HG02678 (cell line): ENCODE data around the gene TECPR1.

ENCODE experiments used
- ATAC-seq: cut with Tn5 transposase; IDR thresholded peaks from one replicate; pipeline ENCODE4 v1.9.1; 2021; ENCODE audit warnings: mild to moderate bottlenecking, moderate library complexity; ENCODE audit not compliant: unreplicated experiment

The TECPR1 gene

GRCh38 chr7:98193474-98194180 is 58.4 kb downstream of the TECPR1 start:
- no peak for ATAC-seq

- no peak for ATAC-seq
Observed at GRCh38 chr7:98192781-98193457, 59.1 kb downstream of the TECPR1 start.

DNA sequence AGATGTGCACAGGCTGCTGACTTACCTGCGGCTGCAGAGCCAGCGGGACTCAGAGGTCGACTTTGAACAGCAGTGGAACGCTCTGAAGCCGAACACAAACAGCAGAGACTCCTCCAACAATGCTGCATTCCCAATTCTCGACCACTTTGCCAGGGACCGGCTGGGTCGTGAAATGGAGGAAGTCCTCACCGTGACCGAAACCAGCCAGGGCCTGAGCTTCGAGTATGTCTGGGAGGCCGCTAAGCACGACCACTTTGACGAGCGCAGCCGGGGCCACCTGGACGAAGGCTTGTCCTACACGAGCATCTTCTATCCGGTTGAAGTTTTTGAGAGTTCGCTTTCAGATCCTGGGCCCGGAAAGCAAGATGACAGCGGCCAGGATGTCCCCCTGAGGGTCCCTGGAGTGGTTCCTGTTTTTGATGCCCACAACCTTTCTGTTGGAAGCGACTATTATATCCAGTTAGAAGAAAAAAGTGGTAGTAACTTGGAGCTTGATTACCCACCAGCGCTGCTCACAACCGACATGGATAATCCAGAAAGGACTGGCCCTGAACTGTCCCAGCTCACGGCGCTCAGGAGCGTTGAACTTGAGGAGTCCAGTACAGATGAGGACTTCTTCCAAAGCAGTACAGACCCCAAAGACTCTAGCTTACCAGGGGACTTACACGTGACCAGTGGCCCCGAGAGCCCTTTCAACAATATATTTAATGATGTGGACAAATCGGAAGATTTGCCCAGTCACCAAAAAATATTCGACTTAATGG is 60.2 kb downstream of the TECPR1 start:
- ATAC-seq: no peak

DNA sequence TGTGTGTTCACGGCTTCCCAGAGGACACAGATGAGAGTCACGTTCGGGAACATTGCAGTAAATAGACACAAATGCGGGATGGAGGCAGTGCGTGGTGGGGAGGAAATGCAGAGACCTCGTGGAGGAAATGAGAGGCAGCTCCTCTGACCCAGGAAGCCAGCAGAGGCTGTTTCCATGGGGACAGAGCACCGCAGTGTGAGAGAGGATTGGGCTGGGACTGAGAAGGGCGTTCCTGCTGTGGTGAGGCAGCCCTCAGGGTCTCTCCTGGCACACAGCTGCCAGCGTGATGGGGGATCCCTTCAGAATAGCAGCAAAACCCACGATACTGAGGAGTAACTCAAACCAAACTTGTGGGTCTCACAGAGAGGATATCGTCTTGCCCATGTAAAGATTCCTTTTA is 62.5 kb downstream of the TECPR1 start:
- no peak for ATAC-seq

- no peak for ATAC-seq
Observed at GRCh38 chr7:98187138-98187502, 64.9 kb downstream of the TECPR1 start.

- no peak for ATAC-seq
Observed at GRCh38 chr7:98186452-98187137, 65.4 kb downstream of the TECPR1 start.

DNA sequence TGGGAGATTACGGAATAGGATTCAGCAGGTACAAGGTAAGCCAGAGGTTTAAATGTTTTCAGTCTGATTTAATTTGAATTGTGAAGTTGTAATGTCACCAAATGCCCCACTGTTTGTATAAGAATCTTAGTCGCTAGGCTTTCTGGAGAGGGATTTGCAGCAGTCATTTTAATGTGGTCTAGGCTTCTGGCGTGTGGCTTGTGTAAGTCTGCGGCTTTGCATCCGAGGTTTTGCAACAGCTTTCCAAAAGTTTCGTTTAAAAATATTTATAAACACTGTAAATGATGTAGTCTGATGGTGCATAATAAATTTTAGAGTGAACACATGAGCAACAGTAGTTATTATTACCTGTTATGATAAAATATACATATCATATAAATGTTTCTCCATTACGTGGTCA is 66.9 kb downstream of the TECPR1 start:
- no peak for ATAC-seq

DNA sequence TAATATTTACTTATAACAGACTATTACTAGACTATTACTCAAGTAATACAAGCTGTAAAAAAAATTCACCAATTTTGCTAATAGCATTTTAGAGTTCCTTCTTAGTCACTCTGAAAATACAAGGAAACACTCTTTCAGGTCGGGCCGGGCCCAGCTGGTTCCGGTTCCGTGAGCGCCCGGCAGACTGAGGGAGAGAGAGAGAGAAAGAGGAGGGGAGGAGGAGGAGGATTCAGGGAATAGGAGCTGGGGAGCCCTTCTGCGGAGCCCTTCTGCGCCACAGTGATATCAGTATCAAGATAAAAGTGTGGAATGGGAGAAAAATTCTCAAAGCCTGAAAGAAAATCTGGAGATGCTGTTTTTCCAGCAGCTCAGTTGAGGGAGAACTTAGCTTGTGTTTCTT is 71.3 kb downstream of the TECPR1 start:
- ATAC-seq: no peak

- ATAC-seq: no peak
Observed at GRCh38 chr7:98178762-98179490, 73.1 kb downstream of the TECPR1 start.

DNA sequence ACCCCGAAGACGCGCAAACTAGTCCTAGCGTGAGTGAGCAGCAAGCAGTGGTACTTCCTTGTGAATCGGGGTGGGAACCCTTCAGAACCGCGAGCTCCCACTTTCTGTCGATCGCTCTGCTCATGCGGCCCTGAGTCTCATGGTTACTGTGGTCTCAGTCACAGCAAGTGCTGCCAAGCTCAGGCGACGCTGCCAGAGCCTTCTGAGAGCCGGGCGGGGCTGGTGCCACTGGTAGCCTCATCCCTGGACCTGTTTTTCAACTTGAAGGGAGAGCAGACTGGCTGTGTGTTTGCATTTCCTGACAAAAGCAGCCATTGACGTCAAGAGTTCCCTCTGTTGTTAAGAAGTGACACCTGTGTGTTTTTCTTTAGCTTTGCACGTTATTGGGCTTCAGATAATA is 73.7 kb downstream of the TECPR1 start:
- ATAC-seq: no peak

DNA sequence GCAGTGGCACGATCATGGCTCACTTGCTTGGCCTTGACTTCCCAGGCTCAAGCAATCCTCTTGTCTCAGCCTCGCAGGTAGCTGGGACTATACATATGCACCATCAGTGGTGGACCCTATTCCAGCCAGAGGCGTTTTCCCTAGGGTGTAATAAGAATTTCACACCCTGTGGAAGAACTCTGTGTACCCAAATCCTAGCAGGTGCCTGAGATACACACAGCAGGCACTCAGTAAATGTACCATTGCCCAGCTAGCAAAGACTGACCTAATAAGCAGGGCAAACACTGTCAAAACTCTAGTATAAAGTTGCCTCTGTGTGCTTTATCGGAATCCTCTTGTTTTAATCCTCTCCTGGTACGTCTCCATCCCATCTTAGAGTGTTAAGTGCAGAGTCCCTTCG is 74.5 kb downstream of the TECPR1 start:
- ATAC-seq: no peak

DNA sequence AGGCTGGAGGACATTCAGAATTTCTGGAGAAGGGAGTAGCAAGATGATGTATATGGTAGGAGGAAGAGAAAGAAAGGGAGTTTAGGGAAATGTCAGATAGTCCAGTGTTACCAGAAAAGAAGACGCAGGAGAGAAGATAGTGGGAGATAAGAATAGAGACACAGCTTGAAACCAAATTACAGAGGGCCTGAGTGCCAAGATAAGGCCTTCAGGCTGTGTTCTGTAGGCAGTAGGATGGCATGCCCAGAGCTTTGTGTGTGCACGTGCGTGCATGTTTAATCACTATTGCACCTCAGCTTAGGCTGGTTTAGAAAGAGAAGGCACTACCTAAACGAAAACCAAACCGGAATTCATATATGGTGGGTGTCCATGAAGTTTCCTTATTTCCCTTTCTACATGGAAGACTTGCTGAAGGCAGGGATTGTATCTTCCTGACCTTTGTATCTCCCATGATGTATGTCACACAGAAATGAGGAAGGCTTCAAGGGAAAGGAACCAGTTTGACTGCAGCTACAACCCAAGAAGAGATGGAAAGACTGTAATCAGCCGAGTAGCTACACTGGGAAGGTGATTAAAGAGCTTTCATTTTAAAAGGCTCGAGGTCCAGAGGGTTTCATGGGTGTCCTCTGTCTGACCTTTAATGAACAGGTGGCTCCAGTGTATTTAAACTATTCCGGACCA is 76.6 kb downstream of the TECPR1 start:
- ATAC-seq: no peak

DNA sequence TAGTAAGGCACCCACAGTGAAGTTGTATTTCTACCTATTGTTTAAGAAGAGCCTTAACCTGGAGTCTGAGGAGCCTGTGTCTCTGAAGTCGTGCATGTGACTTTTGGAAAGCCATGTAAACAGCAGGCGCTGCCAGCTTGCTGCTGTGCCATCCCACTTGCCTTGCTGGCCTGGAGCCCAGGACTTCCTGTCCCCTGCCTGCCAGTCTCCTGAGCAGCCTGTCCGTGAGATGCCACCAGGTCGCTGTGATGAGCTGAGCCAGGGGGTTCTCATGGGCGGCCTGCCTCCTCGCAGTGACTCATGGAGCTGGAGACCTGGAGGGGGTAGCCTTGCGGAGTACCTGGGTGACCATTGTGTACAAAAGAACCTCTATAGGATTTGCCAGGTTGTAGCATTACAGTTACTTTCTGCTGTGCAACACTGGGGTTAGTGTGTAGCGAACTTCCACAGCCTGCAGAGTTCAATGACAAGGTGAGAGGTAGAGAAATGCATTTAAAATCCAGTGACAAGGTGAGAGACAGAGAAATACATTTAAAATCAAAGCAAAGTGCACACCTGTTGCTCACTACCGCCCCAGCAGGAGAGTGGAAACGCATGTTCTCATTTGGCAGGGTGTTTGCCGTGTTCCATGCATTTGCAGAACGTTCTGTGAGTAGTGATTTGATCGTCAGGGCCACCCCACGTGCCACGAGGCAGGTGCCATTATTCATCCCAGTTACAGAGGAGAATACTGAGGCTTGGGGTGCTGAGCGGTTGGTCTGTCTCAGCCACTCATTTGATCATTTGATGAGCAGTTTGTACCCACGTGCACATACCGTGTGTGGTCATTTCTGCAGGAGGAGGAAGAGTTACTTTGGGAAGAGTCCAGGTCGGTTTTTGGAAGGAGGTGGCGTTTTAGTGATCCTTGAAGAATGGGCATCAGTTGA is 77.4 kb downstream of the TECPR1 start:
- no peak for ATAC-seq

DNA sequence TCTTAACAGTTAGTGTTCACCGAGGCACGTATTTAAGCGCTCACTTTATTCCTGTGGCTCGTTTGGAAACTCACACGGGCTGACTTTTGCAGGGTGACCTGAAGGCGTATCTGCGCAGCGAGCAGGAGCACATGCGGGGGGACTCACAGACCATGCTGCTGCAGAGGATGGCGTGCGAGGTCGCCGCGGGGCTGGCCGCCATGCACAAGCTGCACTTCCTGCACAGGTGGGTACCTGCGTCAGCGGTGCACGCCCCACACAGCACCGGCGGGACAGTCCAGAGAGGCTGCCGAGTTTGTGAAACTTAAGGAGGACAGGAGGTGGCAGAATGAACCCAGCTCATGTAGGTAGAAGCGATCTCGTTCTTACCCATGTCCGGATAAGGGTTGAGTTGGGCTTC is 80.6 kb downstream of the TECPR1 start:
- no peak for ATAC-seq

DNA sequence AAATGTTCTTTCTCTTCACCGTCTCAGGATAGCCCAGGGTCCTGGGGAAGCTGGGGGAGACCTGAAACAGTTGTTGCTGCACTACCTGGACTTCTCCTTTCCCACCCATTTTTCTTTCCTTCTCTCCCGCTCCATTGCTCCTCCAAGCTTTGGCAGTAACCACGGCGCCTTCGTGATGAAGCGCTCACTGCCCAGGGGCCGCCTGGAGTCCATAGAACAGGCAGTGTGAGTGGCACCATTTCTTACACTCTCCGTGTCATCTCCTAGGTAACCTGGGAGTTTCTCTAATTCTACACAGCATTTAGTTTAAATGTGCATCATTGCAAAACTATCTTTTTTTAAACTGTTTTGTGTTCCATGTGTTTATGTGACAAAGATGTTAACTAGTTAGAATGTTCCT is 81.1 kb downstream of the TECPR1 start:
- ATAC-seq: no peak

DNA sequence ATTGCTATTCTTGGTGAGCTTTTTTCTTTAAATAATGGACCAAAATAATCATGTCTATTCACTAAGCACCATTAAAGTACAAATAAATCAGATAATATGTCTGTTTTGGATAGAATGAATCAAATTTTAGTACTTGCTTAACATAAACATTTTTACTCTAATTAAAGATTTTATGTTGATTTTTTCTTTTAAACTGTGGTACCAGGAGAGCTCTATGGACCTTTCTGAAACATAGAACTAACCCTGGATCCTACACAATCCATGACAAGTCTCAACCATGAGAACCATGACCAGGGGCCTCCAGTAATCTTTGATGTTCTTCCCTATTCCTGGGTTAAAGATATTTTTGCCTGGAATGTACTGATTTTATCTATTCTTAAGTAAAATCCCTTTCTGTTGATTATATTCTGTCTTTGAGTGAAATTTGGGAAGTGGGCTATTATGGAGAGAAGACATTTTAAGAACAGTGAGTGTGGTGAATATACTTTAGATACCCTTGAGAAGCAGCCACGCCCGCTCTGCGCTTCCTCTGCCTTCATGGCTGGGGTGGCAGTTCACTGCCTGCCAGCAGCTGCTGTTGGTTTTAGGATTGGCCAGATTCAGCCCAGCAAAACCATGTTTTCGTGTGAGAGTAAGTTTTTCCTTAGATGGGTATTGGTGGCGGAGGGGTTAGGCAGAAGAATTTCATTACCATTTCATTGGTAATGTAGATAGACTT is 83.0 kb downstream of the TECPR1 start:
- ATAC-seq: no peak

- ATAC-seq: peak; percentile 52
Observed at GRCh38 chr7:98168181-98168903, 83.7 kb downstream of the TECPR1 start.

- no peak for ATAC-seq
Observed at GRCh38 chr7:98167653-98168052, 84.4 kb downstream of the TECPR1 start.
